ENCODE measurements around the gene WDR89.
"Not testable (repeated sequence)": the region's sequence is repeated elsewhere in the genome, so short reads cannot be mapped to it uniquely, and the experiment has no call there.

The WDR89 gene

GRCh38 chr14:63603749-63604277 lies 37.9 kb downstream of the WDR89 start:
- TF ChIP-seq CTCF (IDR thresholded peaks at IDR 0.05; ENCODE audit: control insufficient read depth, extremely low read depth, insufficient read depth), result no peak

GRCh38 chr14:63598807-63599206 lies 42.9 kb downstream of the WDR89 start:
- no peak for TF ChIP-seq CTCF (IDR thresholded peaks at IDR 0.05; ENCODE audit: control insufficient read depth, extremely low read depth, insufficient read depth)
- no peak overlapping the region for H3K4me3 ChIP-seq (ENCODE audit: low read depth, low read length)
- no peak for DNase-seq (ENCODE audit: low read depth)

More at GRCh38 chr14:63603749-63604277, 37.9 kb downstream of the WDR89 start:
- no peak for DNase-seq (ENCODE audit: low read depth)
- no peak overlapping the region for H3K4me3 ChIP-seq (ENCODE audit: low read depth, low read length)

GRCh38 chr14:63596998-63597658 lies 44.5 kb downstream of the WDR89 start:
- H3K4me3 ChIP-seq (ENCODE audit: low read depth, low read length), result no peak overlapping the region
- no peak for TF ChIP-seq CTCF (IDR thresholded peaks at IDR 0.05; ENCODE audit: control insufficient read depth, extremely low read depth, insufficient read depth)
- DNase-seq (ENCODE audit: low read depth), result no peak

- no peak for DNase-seq (ENCODE audit: low read depth)
- H3K4me3 ChIP-seq (ENCODE audit: low read depth, low read length), result no peak overlapping the region
- TF ChIP-seq CTCF (IDR thresholded peaks at IDR 0.05; ENCODE audit: control insufficient read depth, extremely low read depth, insufficient read depth), result no peak
Observed at GRCh38 chr14:63594455-63595372, 47.0 kb downstream of the WDR89 start.

- not testable (repeated sequence) for H3K4me3 ChIP-seq (ENCODE audit: low read depth, low read length); DNase-seq (ENCODE audit: low read depth)
Observed at GRCh38 chr14:63583046-63583445, 58.6 kb downstream of the WDR89 start.

- TF ChIP-seq CTCF (IDR thresholded peaks at IDR 0.05; ENCODE audit: control insufficient read depth, extremely low read depth, insufficient read depth), result no peak
- H3K4me3 ChIP-seq (ENCODE audit: low read depth, low read length), result no peak overlapping the region
- DNase-seq (ENCODE audit: low read depth), result no peak
Observed at GRCh38 chr14:63581491-63581890, 60.2 kb downstream of the WDR89 start.

- no peak for DNase-seq (ENCODE audit: low read depth)
- H3K4me3 ChIP-seq (ENCODE audit: low read depth, low read length), result no peak overlapping the region
- TF ChIP-seq CTCF (IDR thresholded peaks at IDR 0.05; ENCODE audit: control insufficient read depth, extremely low read depth, insufficient read depth), result no peak
Observed at GRCh38 chr14:63578300-63578699, 63.4 kb downstream of the WDR89 start.
